Mucosa of descending colon (tissue), 3 donors: ENCODE measurements around the gene KIF27. TPM values are rescaled to one million over a fixed set of nuclear protein-coding genes. Genes with fewer than 3 reads are reported as not detected.
A peak's percentile ranks its signal among the peaks of the same experiment; 100 is the strongest.

Experiments used
- ATAC-seq: fragments of 200-7000 bp; cut with Tn5 transposase; one replicate; pipeline ENCODE4 v1.9.1; 2020; ENCODE audit warnings: mild to moderate bottlenecking, moderate library complexity
- DNase-seq, 3 donors: peaks; one replicate each; pipeline ENCODE4 v3.0.0-alpha.2; 2020
- H3K36me3 ChIP-seq: fragments of 200-600 bp; one replicate; pipeline ENCODE4 v1.8.0; 2021; ENCODE audit warnings: low read depth, mild to moderate bottlenecking
- H3K4me1 ChIP-seq: fragments of 200-600 bp; one replicate; pipeline ENCODE4 v1.8.0; 2021; ENCODE audit warnings: low read depth, mild to moderate bottlenecking
- H3K4me3 ChIP-seq: fragments of 200-600 bp; one replicate; pipeline ENCODE4 v1.8.0; 2021; ENCODE audit warnings: mild to moderate bottlenecking
- H3K9me3 ChIP-seq: fragments of 200-600 bp; one replicate; pipeline ENCODE4 v1.8.0; 2021; ENCODE audit warnings: mild to moderate bottlenecking
- CTCF ChIP-seq: fragments of 200-600 bp; IDR thresholded peaks from one replicate; pipeline ENCODE4 v1.8.0; 2022; ENCODE audit warnings: antibody characterized with exemption, mild to moderate bottlenecking
- intact Hi-C, 2 donors: fragments of 100-400 bp; cut with DNase I in 1 of 2; cut with micrococcal nuclease in 1 of 2; formaldehyde crosslinking; loops; one replicate each; pipeline versions ENCODE4 v1.11.0 to v1.11.1; 2022; cut with DNase I, micrococcal nuclease
- total RNA-seq, 3 donors: library from RNA; stranded (reverse); fragmentation: NEBNext Ultra II Directional in 2 of 3; extraction: Animal tissue kit (Norgen Biotek cat#: 25700) in 2 of 3; gene quantifications; one replicate each; pipeline versions ENCODE4 v1.2.1 to v1.2.4, GENCODE V29; 2021 to 2023
- donor health status: DM: no; HTN: no; CAD: no; lungs with moderate emphysema.
- donor health status: DM: no; HTN: no; CAD: no.
- donor health status: DM: no; HTN: yes; CAD: no.

Gene KIF27
- total RNA-seq, 3 donors from 2014 or later = 3.9 to 8.2 (median 4.7) TPM

- no peaks in the 10 kb centered on the region for H3K4me1 ChIP-seq
- DNase-seq (no peak), ATAC-seq (peak; percentile 21)
- no peak for TF ChIP-seq CTCF
- peaks cover 14% of the 10 kb centered on the region for H3K36me3 ChIP-seq
- no peaks in the 10 kb centered on the region for H3K9me3 ChIP-seq
- no peak overlapping the region for H3K4me3 ChIP-seq
- intact Hi-C loops = no loop called here
Observed at GRCh38 chr9:83965350-83966208, 44.3 kb upstream of the KIF27 start.

- no peaks in the 10 kb centered on the region for H3K9me3 ChIP-seq
- no peak for DNase-seq
- H3K4me3 ChIP-seq = no peak overlapping the region
- H3K4me1 ChIP-seq = no peaks in the 10 kb centered on the region
- no peak for TF ChIP-seq CTCF
- peaks cover 13% of the 10 kb centered on the region for H3K36me3 ChIP-seq
- peak; percentile 27 for ATAC-seq
- intact Hi-C loops = no loop called here
Observed at GRCh38 chr9:83964973-83965349, 43.7 kb upstream of the KIF27 start.

GRCh38 chr9:83962165-83962564 lies 40.9 kb upstream of the KIF27 start:
- peak; percentile 70 for ATAC-seq
- no peaks in the 10 kb centered on the region for H3K9me3 ChIP-seq
- H3K4me3 ChIP-seq = no peak overlapping the region
- intact Hi-C loops = no loop called here
- no peaks in the 10 kb centered on the region for H3K4me1 ChIP-seq
- no peaks in the 10 kb centered on the region for H3K36me3 ChIP-seq
- TF ChIP-seq CTCF = no peak
- no peak for DNase-seq

GRCh38 chr9:83960991-83961390 lies 39.8 kb upstream of the KIF27 start:
- Histone ChIP-seq H3K36me3 (no peaks in the 10 kb centered on the region), H3K9me3 (no peaks in the 10 kb centered on the region), H3K4me1 (peaks cover 5% of the 10 kb centered on the region), H3K4me3 (no peak overlapping the region)
- no peak for ATAC-seq
- TF ChIP-seq CTCF = no peak
- no peak for DNase-seq
- intact Hi-C loops = no loop called here

GRCh38 chr9:83959061-83959460 lies 37.8 kb upstream of the KIF27 start:
- Histone ChIP-seq H3K4me3 (no peak overlapping the region), H3K4me1 (peaks cover 8% of the 10 kb centered on the region), H3K36me3 (no peaks in the 10 kb centered on the region), H3K9me3 (no peaks in the 10 kb centered on the region)
- DNase-seq (no peak), ATAC-seq (no peak)
- intact Hi-C loops = no loop called here
- TF ChIP-seq CTCF = no peak
